ENCODE results near the gene REEP5.
"Not testable (repeated sequence)": the region's sequence is repeated elsewhere in the genome, so short reads cannot be mapped to it uniquely, and the experiment has no call there.

DNA sequence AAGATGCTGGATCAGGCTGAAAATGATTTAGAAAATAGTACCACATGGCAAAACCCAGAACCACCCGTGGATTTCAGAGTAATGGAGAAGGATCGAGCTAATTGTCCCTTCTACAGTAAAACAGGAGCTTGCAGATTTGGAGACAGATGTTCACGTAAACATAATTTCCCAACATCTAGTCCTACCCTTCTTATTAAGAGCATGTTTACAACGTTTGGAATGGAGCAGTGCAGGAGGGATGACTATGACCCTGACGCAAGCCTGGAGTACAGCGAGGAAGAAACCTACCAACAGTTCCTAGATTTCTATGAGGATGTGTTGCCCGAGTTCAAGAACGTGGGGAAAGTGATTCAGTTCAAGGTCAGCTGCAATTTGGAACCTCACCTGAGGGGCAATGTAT is 30.0 kb downstream of the REEP5 start:
- not testable (repeated sequence) for TF ChIP-seq CHD2 (IDR thresholded peaks at IDR 0.05; ENCODE audit: low read length); TCF12 (IDR thresholded peaks at IDR 0.05; ENCODE audit: low read depth, low read length); EZH2 (IDR thresholded peaks at IDR 0.05; ENCODE audit: low read depth, low read length, severe bottlenecking); SP1 (IDR thresholded peaks at IDR 0.05; ENCODE audit: low read depth, low read length); EP300 (IDR thresholded peaks at IDR 0.05; ENCODE audit: borderline replicate concordance in 1 of 2, low read depth in 2 of 2, low read length in 2 of 2); RAD21 (IDR thresholded peaks at IDR 0.05 in 1 of 2, conservative IDR thresholded peaks at IDR 0.05 in 1 of 2; ENCODE audit: low read depth in 2 of 2, low read length in 2 of 2); ATF3 (IDR thresholded peaks at IDR 0.05; ENCODE audit: insufficient read depth, low read depth, low read length); CTCF (IDR thresholded peaks at IDR 0.05; ENCODE audit: control extremely low read depth in 1 of 3, insufficient read depth in 1 of 3, low read depth in 1 of 3, low read length in 3 of 3); CEBPB (IDR thresholded peaks at IDR 0.05; ENCODE audit: low read depth, low read length); USF2 (IDR thresholded peaks at IDR 0.05; ENCODE audit: low read length); EGR1 (IDR thresholded peaks at IDR 0.05; ENCODE audit: borderline replicate concordance, low read depth, low read length); TBP (IDR thresholded peaks at IDR 0.05; ENCODE audit: low read depth, low read length); JUND (IDR thresholded peaks at IDR 0.05; ENCODE audit: low read length)
